NCI-H187 treated with DMSO at 0.1 percent for 48 hours (cell line): ENCODE measurements around the gene CTNND2.
"Not testable (repeated sequence)": the region's sequence is repeated elsewhere in the genome, so short reads cannot be mapped to it uniquely, and the experiment has no call there.

ENCODE experiments used
- DNase-seq: peaks from one replicate; lab custom pipeline; 2025; lab: John Stamatoyannopoulos, UW

The CTNND2 gene

DNA sequence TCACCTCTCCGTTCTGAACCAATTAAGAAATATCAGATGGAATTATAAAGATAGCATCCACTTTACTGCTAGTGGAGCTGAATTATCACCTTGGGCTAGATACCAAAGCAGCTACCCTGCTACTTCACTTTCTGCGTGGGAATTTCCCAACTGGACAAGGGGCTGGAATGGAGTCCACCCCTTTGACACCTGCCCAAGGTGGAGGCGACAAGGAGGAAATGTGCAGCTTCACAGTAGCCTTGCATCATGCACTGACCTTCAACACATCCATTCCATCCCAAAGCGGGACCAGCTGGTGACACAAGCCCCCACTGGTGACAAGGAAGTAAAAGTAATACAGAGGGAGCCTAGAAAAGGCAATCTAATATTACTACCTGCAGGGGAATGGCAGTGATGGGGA is 30.7 kb downstream of the CTNND2 start:
- no peak for DNase-seq

DNA sequence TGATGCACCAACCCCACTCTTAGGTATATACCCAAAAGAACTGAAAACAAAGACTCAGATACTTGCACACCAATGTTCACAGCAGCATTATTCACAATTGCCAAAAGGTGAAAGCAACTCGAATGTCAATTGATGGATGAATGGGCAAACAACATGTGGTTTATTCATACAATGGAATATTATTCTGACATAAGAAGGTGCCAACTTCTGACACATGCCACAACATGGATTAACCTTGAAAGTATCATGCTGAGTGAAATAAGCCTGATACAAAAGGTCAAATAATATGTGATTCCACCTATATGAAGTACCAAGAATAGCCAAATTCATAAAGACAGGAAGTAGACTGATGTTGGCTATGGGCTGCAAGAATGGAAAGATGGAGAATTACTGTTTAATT is 35.0 kb downstream of the CTNND2 start:
- no peak for DNase-seq

DNA sequence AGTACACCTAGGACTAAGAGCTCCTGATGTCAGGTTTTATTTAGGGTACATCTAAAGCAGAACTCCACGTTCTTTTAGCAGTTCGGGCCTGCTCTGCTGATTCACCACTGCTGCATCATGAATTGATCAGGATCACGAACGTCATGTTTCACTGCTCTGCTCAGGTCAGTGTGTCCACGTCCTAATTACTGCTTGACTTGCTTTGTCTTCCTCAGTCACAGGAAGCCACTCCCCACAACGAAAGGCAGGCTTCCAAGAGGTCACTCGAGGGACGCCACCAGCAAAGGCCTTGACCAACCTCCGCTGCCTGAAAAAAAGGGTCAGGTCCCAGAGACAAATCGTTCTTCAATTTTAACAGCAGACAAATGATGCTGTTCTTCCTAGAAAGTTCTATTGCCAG is 40.3 kb downstream of the CTNND2 start:
- no peak for DNase-seq

GRCh38 chr5:11857391-11857790 is 46.9 kb downstream of the CTNND2 start:
- no peak for DNase-seq

GRCh38 chr5:11854936-11855335 is 49.3 kb downstream of the CTNND2 start:
- no peak for DNase-seq

DNA sequence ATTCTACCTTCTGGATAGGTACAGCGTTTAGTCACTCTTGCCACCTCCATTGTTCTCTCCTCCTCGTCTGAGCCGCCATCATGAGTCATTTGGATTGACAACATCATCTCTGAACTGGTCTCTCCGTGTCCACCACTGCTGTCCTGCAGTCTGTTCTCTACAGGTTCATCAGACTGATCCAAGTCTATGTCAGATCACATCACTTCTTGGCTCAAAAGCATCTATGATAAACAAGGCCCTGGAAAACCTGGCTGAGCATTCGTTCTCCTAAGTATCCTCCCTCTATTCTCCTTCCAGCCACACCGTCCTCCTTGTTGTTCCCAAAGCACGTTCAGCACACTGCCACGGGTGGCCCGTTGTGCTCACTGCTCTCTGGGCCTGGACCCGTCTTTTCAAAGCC is 50.5 kb downstream of the CTNND2 start:
- DNase-seq: no peak

GRCh38 chr5:11853140-11853539 is 51.1 kb downstream of the CTNND2 start:
- no peak for DNase-seq

DNA sequence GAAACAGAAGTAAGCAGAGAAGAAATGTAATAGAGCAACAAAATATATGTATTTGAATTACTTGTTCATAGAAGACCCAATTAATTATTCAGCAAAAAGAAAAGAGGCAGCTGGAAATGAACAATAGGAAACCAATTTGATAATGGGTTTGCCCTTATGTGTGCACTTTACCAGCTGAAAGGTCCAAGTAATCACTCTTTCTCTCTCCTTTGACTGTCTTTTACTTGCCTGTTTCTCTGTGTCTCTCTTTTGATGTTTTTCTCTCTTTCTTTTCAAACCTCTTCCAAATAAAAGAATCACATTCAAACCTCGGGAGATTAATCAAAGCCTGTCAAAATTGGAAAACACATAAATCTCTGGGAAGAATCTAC is 51.5 kb downstream of the CTNND2 start:
- DNase-seq: no peak

DNA sequence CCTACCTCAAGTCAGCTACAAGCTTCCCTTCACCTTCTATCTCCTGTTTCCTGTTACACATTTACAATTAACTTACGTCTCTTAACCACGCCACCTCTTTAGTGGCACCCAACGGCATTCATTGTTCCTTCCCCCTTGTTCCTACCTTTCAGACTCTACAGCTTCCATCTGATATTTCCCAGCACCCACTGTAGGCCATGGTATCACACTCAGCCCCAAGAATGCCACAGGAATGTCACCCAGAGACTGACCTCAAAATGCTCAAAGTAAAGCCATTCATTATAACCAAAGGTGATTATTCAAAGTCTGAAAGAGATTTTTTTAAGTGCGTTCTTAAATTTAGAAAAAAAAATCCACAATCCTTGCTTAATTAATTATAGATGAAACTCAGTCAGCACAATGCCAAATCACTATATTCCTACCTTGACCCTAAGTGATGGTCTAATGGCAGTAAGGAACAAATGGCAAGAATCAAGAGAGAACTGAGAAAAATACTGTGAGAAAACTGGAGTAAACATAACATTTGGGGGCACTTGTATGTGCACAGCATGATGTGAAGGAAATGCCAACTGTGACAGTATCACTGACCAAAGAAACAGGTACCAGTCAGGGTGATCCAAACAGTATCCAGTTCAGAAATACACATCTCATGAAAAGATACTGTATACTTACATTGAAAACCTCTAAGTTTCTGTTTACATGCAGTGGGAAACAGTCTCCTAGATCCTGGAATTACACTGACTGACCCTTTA is 52.1 kb downstream of the CTNND2 start:
- no peak for DNase-seq

GRCh38 chr5:11851416-11851815 is 52.8 kb downstream of the CTNND2 start:
- DNase-seq: no peak

GRCh38 chr5:11828566-11828965 is 75.7 kb downstream of the CTNND2 start:
- not testable (repeated sequence) for DNase-seq

DNA sequence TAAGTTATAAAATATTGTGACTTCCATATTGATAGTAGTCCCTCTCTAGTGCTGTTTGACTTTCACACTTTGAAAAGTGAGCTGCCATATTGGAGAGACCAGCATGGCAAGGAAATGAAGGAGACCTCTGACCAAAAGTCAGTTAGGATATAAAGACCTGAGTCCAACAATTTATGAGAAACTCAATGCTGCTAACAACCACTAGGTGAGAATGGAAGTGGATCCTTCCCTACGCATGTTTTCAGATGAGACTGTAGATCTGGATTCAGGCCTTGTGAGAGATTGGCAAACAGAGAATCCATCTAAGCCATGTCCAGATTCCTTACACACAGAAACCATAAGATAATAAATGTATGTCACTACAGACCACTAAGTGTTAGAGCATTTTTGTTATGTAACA is 81.6 kb downstream of the CTNND2 start:
- no peak for DNase-seq

GRCh38 chr5:11815916-11816315 is 88.3 kb downstream of the CTNND2 start:
- DNase-seq: no peak

- no peak for DNase-seq
Observed at GRCh38 chr5:11815481-11815880, 88.8 kb downstream of the CTNND2 start.

- DNase-seq: no peak
Observed at GRCh38 chr5:11814373-11814772, 89.9 kb downstream of the CTNND2 start.

GRCh38 chr5:11809407-11809806 is 94.8 kb downstream of the CTNND2 start:
- DNase-seq: no peak

- DNase-seq: no peak
Observed at GRCh38 chr5:11803436-11803835, 100.8 kb downstream of the CTNND2 start.

DNA sequence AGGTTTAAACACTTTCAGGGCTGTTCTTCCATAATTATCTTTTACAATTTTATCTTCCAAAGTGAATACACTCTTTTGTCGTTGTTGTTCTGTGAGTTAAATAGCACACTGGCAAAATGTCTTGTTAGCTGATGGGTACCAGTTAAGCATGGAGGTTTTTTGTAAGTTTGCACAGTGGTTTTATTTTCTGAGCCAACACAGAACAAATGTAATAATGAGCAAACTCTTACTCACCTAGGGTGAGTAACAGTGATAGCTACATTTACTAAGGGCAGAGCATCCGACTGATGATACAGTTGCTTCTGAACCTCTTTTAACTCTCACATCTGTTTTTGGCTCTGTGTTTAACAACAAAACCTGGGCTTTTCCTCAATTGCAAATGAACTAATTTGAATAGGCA is 103.2 kb downstream of the CTNND2 start:
- DNase-seq: no peak

- no peak for DNase-seq
Observed at GRCh38 chr5:11797132-11797531, 107.1 kb downstream of the CTNND2 start.

- no peak for DNase-seq
Observed at GRCh38 chr5:11793396-11793795, 110.8 kb downstream of the CTNND2 start.

DNA sequence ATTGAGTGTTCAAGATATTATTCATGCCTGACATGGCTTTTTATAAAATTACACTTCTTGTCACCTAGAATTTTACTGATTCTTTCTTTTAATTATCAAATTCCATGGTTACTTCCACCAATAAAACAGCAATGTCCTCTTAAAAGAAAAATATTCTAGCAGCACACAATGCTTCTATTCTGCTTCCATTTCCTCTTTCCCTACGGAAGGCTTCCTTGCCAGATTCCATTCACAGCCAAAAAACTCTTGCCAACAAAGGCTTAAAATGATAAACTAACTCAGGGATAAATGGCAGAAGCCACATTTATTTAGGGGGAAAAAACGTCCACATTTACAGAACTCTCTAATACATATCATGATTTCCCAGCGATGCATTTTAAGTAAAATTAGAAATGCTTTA is 111.6 kb downstream of the CTNND2 start:
- DNase-seq: no peak

- no peak for DNase-seq
Observed at GRCh38 chr5:11791792-11792191, 112.5 kb downstream of the CTNND2 start.

DNA sequence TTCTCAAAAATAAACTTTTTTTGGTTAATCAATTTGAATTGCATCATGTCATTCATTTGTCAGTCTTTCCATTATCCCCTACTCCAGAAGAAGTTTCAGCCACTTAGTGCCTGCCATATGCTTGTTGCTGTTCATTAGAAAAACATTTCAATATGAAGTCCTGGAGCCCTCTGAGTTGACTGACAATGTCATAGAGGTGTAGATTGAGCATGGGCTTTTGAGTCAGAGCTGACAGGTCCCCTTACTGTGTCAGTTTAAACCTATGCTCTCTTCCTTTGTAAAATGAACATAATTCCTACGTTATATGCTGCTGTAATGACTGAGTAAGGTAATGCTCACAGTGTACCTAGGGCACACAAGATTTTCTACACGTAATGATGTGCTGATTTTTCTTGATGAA is 114.0 kb downstream of the CTNND2 start:
- no peak for DNase-seq

- no peak for DNase-seq
Observed at GRCh38 chr5:11785771-11786352, 118.4 kb downstream of the CTNND2 start.
